ENCODE measurements around the gene JAZF1. TPM values are rescaled to one million over a fixed set of nuclear protein-coding genes. Genes with fewer than 3 reads are reported as not detected.

The JAZF1 gene
- total and polyA plus RNA-seq, 9 of the 15 experiments (the other 6 are each of a cell fraction or from before 2014, with no cell fraction given): 0.04 to 0.64 (median 0.11) TPM; not detected in 3

GRCh38 chr7:27936047-27936767 lies 244.4 kb downstream of the JAZF1 start (continued):
- TF ChIP-seq, protein P1, sequence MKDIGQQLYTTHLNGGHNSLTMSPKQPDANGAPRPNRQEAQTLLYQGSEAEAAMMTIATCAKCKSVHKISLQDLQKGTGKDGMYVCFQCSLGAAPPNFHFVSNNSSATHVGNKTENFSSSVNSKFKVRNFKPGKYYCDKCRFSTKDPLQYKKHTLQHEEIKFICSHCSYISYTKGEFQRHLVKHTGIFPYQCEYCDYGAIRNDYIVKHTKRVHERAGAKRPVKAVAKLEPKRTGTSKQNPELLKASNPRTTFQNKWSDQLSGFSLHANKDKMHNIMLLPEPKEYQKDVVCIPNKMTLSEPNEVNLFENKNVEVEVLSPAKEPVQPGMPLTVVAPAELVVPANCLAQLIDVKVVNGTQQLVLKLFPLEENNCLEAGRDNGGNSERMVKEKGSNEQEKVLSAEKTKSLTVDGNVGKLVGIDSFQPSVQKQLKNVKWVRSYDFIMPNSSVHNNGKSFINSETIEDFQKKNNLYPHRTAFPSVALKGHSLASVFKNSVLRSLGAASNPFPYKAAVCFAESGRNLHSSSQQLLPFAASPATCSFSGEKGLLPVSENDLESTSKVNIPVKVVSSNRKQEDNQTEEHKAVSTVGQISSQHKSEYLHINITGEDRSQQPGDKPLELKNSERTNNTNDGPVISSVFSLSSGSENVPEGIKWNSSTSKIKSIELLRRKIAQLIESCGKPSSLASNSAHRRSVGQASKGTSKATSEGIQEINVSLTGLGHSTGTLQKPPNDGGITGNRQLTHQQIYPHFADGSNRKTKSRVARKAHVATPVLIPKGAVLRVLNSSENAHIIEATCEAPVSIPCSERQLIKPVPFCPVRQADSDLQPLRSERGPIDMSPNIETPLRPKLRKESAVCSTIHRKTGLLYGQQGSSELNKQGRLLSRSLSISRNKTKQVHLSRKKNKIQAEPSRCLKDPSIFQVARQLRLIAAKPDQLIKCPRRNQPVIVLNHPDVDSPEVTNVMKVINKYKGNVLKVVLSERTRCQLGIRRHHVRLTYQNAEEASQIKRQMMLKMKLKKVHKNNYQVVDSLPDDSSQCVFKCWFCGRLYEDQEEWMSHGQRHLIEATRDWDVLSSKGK (CRISPR knock-in tag; IDR thresholded peaks at IDR 0.05): no peak
- TF ChIP-seq ZNF778 (CRISPR knock-in tag; IDR thresholded peaks at IDR 0.05): no peak

DNA sequence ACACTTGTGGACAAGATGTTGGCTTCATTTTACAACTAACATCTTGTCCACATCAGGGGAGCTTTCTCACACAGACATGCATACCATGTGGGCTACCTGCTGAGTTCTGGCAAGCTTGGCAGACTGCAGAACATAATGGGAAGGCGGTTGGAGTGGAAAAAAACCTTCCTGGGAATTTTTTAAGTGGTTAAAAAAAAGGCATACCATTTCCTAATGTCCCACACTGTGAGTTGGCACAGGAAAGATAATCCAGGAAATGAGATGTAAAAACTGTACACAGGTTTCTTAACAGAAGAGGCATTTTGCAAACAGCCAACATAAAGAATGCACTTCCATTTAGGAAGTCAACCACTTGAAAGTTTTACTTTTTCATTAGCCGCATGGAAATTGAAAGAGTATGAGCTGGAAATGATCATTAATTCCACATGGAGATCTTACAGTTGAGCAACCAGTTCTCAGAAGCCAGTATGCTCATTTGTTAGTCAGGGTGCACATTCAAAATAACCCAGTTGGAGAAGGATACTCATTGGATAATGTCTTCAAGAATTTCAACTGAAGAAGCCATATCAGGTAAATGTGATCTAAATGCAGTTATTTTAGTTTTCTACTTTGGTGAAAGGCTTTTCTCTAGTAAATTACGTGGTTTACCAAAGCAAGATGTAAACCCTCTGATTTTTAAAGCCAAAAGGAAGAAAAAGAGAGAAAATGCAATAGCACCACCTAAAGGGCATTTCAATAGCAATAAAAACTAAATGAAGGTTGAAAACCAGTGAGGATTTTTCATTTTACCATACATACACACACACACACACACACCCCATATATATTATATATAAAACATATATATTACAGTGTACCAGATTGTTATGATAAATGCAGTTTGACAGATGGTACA lies 246.7 kb downstream of the JAZF1 start:
- intact Hi-C loops (cut with micrococcal nuclease) (no loop called here), in situ Hi-C loops (cut with MboI) (no loop called here)
- CTCF ChIA-PET (ENCODE audit: low intra/inter-chr PET ratio): interaction anchor here (0.5 to 1.2 kb wide), 3 partner anchors 87 to 1525 kb away, joined by 3 to 4 read pairs (median 3); no protein-coding TSS in a partner anchor
- no peaks in the 10 kb centered on the region for H3K9me1 ChIP-seq (ENCODE audit: control insufficient read depth, insufficient read depth, low read length)
- H2AFZ ChIP-seq (ENCODE audit: low read depth, low read length): no peak overlapping the region
- DNase-seq (ENCODE audit: extremely low read depth in 1 of 4, low spot score in 3 of 4) (no peak), FAIRE-seq (peak; percentile 6), ATAC-seq (no peak)
- H3K9me3 ChIP-seq (replicated peaks; ENCODE audit: control insufficient read depth, insufficient read depth, low read depth, low read length): no peaks in the 10 kb centered on the region
- WGBS (ENCODE audit: insufficient coverage, low coverage, missing lambda C conversion rate): 0% methylated on average over 3 of the region's 3 CpGs
- POLR2A ChIA-PET: no interaction called here
- H4K20me1 ChIP-seq (replicated peaks; ENCODE audit: control insufficient read depth, insufficient read depth, low read length): no peaks in the 10 kb centered on the region
- no peaks in the 10 kb centered on the region for H3K4me1 ChIP-seq (replicated peaks in 1 of 2; ENCODE audit: control insufficient read depth in 2 of 2, insufficient read depth in 2 of 2, low read length in 2 of 2)
- H3K9ac ChIP-seq (ENCODE audit: insufficient read depth in 1 of 2, low read depth in 2 of 2, low read length in 2 of 2): no peak overlapping the region
- BruUV-seq (replicated peaks): no TSS peak
- TF ChIP-seq, protein P2, sequence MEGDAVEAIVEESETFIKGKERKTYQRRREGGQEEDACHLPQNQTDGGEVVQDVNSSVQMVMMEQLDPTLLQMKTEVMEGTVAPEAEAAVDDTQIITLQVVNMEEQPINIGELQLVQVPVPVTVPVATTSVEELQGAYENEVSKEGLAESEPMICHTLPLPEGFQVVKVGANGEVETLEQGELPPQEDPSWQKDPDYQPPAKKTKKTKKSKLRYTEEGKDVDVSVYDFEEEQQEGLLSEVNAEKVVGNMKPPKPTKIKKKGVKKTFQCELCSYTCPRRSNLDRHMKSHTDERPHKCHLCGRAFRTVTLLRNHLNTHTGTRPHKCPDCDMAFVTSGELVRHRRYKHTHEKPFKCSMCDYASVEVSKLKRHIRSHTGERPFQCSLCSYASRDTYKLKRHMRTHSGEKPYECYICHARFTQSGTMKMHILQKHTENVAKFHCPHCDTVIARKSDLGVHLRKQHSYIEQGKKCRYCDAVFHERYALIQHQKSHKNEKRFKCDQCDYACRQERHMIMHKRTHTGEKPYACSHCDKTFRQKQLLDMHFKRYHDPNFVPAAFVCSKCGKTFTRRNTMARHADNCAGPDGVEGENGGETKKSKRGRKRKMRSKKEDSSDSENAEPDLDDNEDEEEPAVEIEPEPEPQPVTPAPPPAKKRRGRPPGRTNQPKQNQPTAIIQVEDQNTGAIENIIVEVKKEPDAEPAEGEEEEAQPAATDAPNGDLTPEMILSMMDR (IDR thresholded peaks at IDR 0.05 in 2 of 3, conservative IDR thresholded peaks at IDR 0.05 in 1 of 3; ENCODE audit: insufficient read depth in 2 of 3, low read depth in 1 of 3, low read length in 3 of 3): peak; percentile 25 to 55 (median 29); a peak in 3 of 6 replicates
- no peak for TF ChIP-seq ZKSCAN3 (CRISPR knock-in tag; IDR thresholded peaks at IDR 0.05)
- TF ChIP-seq SLC30A9 (CRISPR knock-in tag; IDR thresholded peaks at IDR 0.05): no peak
- no peak for TF ChIP-seq CXXC5 (CRISPR knock-in tag; IDR thresholded peaks at IDR 0.05)
- TF ChIP-seq ZNF253 (CRISPR knock-in tag; conservative IDR thresholded peaks at IDR 0.05): no peak
- TF ChIP-seq SRSF3 (IDR thresholded peaks at IDR 0.05; ENCODE audit: insufficient read depth, low read length): no peak
- peak in 1 of 2 experiments; percentile 60; a peak in 3 of 4 replicates for TF ChIP-seq RAD21 (CRISPR knock-in tag; conservative IDR thresholded peaks at IDR 0.05 in 1 of 2, IDR thresholded peaks at IDR 0.05 in 1 of 2)
- TF ChIP-seq MEF2A (IDR thresholded peaks at IDR 0.05; ENCODE audit: control insufficient read depth, low read depth, low read length): 0 out of 2 replicates have a peak, but pooled peaks have one; percentile 3
- H3K4me3 ChIP-seq: no peak overlapping the region
- no peaks in the 10 kb centered on the region for H3K36me3 ChIP-seq (ENCODE audit: control insufficient read depth, insufficient read depth, low read length)
- no peaks in the 10 kb centered on the region for H3K79me2 ChIP-seq (ENCODE audit: control insufficient read depth, insufficient read depth, low read length)
- no peak overlapping the region for H3K4me2 ChIP-seq (ENCODE audit: insufficient read depth, low read length)
- peaks cover 6 to 11% of the 10 kb centered on the region in 2 experiments; a peak in 4 of 5 replicates for H3K27me3 ChIP-seq (ENCODE audit: control insufficient read depth in 2 of 2, insufficient read depth in 2 of 2, low read length in 2 of 2)
- no peak overlapping the region for H3K27ac ChIP-seq (ENCODE audit: extremely low read depth, low read depth, low read length)

All from K562 (cell line).